GM12878 (cell line): ENCODE measurements around the gene NR2F2.

ENCODE experiments used
- CHD1 ChIP-seq: IDR thresholded peaks from 2 replicates; pipeline ENCODE4 v1.6.1; 2012; ENCODE audit warnings: low read depth, low read length, improper control_type of control experiment
- EP300 ChIP-seq, 2 experiments: fragments of 150-350 bp in 1 of 2; IDR thresholded peaks; 2 replicates each; pipeline ENCODE4 v1.6.1; 2011 to 2012; ENCODE audit warnings: low read depth in 2 of 2, low read length in 2 of 2, borderline replicate concordance in 1 of 2, improper control_type of control experiment in 1 of 2, inconsistent platforms in 1 of 2; ENCODE audit not compliant: control insufficient read depth in 1 of 2
- JUND ChIP-seq: IDR thresholded peaks from 2 replicates; pipeline ENCODE4 v1.6.1; 2012; ENCODE audit warnings: low read depth, mild to moderate bottlenecking, low read length, improper control_type of control experiment, moderate library complexity
- SP1 ChIP-seq: IDR thresholded peaks from one replicate; pipeline ENCODE4 v1.6.1; 2011; ENCODE audit warnings: low read depth, low read length
- ZNF24 ChIP-seq: fragments of 450-650 bp; IDR thresholded peaks from 2 replicates; pipeline ENCODE4 v1.6.1; 2017; ENCODE audit warnings: antibody characterized with exemption, mild to moderate bottlenecking
- TF ChIP-seq, protein P1 (sequence below): IDR thresholded peaks from 2 replicates; pipeline ENCODE4 v1.6.1; 2012; ENCODE audit warnings: low read depth, low read length, improper control_type of control experiment
- TF ChIP-seq, protein P2 (sequence below), 3 experiments: IDR thresholded peaks in 2 of 3; conservative IDR thresholded peaks in 1 of 3; 2 replicates each; pipeline ENCODE4 v1.5.1; 2011; ENCODE audit warnings: low read depth in 3 of 3, low read length in 3 of 3, mild to moderate bottlenecking in 3 of 3, control low read depth in 2 of 3, moderate library complexity in 2 of 3, inconsistent platforms in 1 of 3, mixed read lengths in 1 of 3; ENCODE audit not compliant: control insufficient read depth in 2 of 3, insufficient read depth in 1 of 3; ENCODE audit errors: extremely low read depth in 1 of 3
- TF ChIP-seq, protein P3 (sequence below): fragments of 450-650 bp; IDR thresholded peaks from 2 replicates; pipeline ENCODE4 v1.6.1; 2017; ENCODE audit warnings: antibody characterized with exemption, mild to moderate bottlenecking, moderate library complexity

DNA sequence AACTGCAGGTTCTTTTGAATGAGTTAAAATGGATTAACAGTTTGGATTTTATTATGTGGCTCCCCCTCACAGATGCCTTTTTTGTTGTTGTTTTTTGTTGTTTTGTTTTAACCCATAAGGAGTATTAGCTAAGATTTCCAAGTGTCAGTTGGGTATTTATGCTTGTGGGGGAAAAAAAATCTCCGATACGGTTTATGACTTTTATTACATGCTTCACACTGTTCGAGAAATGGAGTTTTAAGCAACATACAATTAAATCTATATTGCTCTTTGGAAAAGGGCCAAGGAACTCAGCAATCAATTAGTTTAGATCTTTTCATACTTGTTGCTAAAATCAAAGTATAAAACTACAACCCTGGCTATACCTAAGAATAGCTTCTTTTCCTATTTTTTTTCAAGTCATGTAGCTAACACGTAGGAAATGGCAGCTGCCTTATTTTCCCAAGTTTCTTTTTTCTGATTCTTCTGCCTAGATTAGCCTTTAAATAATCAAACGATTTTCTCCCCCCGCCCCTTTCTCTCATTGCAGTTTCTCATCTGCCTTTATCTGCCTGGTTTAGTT, 16.0 kb downstream of the NR2F2 start:
- TF ChIP-seq SP1 (no peak), EP300 (IDR thresholded peaks at IDR 0.05; ENCODE audit: borderline replicate concordance in 1 of 2, control insufficient read depth in 1 of 2, low read depth in 2 of 2, low read length in 2 of 2) (no peak), ZNF24 (no peak), CHD1 (no peak), JUND (no peak)
- TF ChIP-seq, protein P1, sequence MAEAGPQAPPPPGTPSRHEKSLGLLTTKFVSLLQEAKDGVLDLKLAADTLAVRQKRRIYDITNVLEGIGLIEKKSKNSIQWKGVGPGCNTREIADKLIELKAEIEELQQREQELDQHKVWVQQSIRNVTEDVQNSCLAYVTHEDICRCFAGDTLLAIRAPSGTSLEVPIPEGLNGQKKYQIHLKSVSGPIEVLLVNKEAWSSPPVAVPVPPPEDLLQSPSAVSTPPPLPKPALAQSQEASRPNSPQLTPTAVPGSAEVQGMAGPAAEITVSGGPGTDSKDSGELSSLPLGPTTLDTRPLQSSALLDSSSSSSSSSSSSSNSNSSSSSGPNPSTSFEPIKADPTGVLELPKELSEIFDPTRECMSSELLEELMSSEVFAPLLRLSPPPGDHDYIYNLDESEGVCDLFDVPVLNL: no peak
- TF ChIP-seq, protein P2, sequence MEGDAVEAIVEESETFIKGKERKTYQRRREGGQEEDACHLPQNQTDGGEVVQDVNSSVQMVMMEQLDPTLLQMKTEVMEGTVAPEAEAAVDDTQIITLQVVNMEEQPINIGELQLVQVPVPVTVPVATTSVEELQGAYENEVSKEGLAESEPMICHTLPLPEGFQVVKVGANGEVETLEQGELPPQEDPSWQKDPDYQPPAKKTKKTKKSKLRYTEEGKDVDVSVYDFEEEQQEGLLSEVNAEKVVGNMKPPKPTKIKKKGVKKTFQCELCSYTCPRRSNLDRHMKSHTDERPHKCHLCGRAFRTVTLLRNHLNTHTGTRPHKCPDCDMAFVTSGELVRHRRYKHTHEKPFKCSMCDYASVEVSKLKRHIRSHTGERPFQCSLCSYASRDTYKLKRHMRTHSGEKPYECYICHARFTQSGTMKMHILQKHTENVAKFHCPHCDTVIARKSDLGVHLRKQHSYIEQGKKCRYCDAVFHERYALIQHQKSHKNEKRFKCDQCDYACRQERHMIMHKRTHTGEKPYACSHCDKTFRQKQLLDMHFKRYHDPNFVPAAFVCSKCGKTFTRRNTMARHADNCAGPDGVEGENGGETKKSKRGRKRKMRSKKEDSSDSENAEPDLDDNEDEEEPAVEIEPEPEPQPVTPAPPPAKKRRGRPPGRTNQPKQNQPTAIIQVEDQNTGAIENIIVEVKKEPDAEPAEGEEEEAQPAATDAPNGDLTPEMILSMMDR (IDR thresholded peaks at IDR 0.05 in 2 of 3, conservative IDR thresholded peaks at IDR 0.05 in 1 of 3; ENCODE audit: control insufficient read depth in 2 of 3, extremely low read depth in 1 of 3, insufficient read depth in 1 of 3, low read depth in 3 of 3, low read length in 3 of 3): no peak
- TF ChIP-seq, protein P3, sequence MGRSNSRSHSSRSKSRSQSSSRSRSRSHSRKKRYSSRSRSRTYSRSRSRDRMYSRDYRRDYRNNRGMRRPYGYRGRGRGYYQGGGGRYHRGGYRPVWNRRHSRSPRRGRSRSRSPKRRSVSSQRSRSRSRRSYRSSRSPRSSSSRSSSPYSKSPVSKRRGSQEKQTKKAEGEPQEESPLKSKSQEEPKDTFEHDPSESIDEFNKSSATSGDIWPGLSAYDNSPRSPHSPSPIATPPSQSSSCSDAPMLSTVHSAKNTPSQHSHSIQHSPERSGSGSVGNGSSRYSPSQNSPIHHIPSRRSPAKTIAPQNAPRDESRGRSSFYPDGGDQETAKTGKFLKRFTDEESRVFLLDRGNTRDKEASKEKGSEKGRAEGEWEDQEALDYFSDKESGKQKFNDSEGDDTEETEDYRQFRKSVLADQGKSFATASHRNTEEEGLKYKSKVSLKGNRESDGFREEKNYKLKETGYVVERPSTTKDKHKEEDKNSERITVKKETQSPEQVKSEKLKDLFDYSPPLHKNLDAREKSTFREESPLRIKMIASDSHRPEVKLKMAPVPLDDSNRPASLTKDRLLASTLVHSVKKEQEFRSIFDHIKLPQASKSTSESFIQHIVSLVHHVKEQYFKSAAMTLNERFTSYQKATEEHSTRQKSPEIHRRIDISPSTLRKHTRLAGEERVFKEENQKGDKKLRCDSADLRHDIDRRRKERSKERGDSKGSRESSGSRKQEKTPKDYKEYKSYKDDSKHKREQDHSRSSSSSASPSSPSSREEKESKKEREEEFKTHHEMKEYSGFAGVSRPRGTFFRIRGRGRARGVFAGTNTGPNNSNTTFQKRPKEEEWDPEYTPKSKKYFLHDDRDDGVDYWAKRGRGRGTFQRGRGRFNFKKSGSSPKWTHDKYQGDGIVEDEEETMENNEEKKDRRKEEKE: no peak
